Natural killer cell (primary cell): ENCODE results near the gene ANKH. TPM values are rescaled to one million over a fixed set of nuclear protein-coding genes. Genes with fewer than 3 reads are reported as not detected.

Experiments used
- ATAC-seq, 3 donors: fragments of 150-1000 bp in 2 of 3; fragments of 200-7000 bp in 1 of 3; cut with Tn5 transposase; 1 replicate in 1 of 3; 2 replicates in 2 of 3; pipeline ENCODE4 v1.10.0; 2021; ENCODE audit warnings: mild to moderate bottlenecking in 2 of 3, moderate library complexity in 2 of 3
- DNase-seq, 2 donors: peaks; one replicate each; pipeline versions ENCODE4 v3.0.0 to v3.0.0-alpha.2; 2013 to 2021; ENCODE audit warnings: mixed read lengths in 1 of 2
- H3K27ac ChIP-seq: one replicate; pipeline ENCODE4 v1.5.1; 2013; ENCODE audit warnings: mild to moderate bottlenecking, low read length
- H3K27me3 ChIP-seq: one replicate; pipeline ENCODE4 v1.6.1; 2013; ENCODE audit warnings: low read length; ENCODE audit not compliant: control insufficient read depth, insufficient read depth
- H3K36me3 ChIP-seq: one replicate; pipeline ENCODE4 v1.6.1; 2013; ENCODE audit warnings: low read length; ENCODE audit not compliant: control insufficient read depth, insufficient read depth
- H3K4me1 ChIP-seq: one replicate; pipeline ENCODE4 v1.6.1; 2013; ENCODE audit warnings: low read length; ENCODE audit not compliant: control insufficient read depth, insufficient read depth
- H3K4me3 ChIP-seq: one replicate; pipeline ENCODE4 v1.5.1; 2013; ENCODE audit warnings: low read length
- H3K9me3 ChIP-seq: one replicate; pipeline ENCODE4 v1.6.1; 2013; ENCODE audit warnings: low read length; ENCODE audit not compliant: control insufficient read depth, insufficient read depth
- H3K27ac Mint-ChIP-seq, 2 donors: one replicate each; pipeline ENCODE4 v1.8.0; 2022; ENCODE audit warnings: mild to moderate bottlenecking in 2 of 2, mixed read lengths in 2 of 2, moderate library complexity in 1 of 2
- H3K27me3 Mint-ChIP-seq, 2 donors: one replicate each; pipeline ENCODE4 v1.8.0; 2022; ENCODE audit warnings: low read depth in 2 of 2, mixed read lengths in 2 of 2
- H3K36me3 Mint-ChIP-seq: one replicate; pipeline ENCODE4 v1.8.0; 2022; ENCODE audit warnings: mixed read lengths
- H3K4me1 Mint-ChIP-seq, 2 donors: one replicate each; pipeline ENCODE4 v1.8.0; 2022; ENCODE audit warnings: mixed read lengths in 2 of 2
- H3K4me3 Mint-ChIP-seq: one replicate; pipeline ENCODE4 v1.8.0; 2022; ENCODE audit warnings: mild to moderate bottlenecking, moderate library complexity, mixed read lengths
- H3K9me3 Mint-ChIP-seq, 2 donors: one replicate each; pipeline ENCODE4 v1.8.0; 2022; ENCODE audit warnings: mixed read lengths in 2 of 2
- CTCF ChIP-seq: fragments of 200-600 bp; IDR thresholded peaks from one replicate; pipeline ENCODE4 v1.8.0; 2022; ENCODE audit warnings: antibody characterized with exemption
- WGBS: methylation state at CpG from one replicate; pipeline ENCODE4 v1.1.7; 2013; ENCODE audit warnings: missing lambda C conversion rate; ENCODE audit not compliant: insufficient coverage; 5-methylcytosine and 5-hydroxymethylcytosine counted together
- intact Hi-C: fragments of 100-400 bp; cut with micrococcal nuclease; formaldehyde crosslinking; loops from one replicate; pipeline ENCODE4 v1.14.2; 2022
- total RNA-seq, 4 donors: library from RNA; stranded (reverse); fragments of 120-200 nt in 1 of 4; gene quantifications; one replicate each; pipeline versions ENCODE4 v1.2.3 to v1.2.4, GENCODE V29; 2013 to 2022

The ANKH gene
- total RNA-seq, 3 donors from 2014 or later (not counting 1 experiment from before 2014, with no cell fraction given), result 52.9 to 78.0 (median 63.8) TPM

- ATAC-seq, result no peak
- Histone ChIP-seq H3K4me3 (peak overlapping the region; percentile 35), H3K27me3 (no peaks in the 10 kb centered on the region), H3K4me1 (peaks cover 22% of the 10 kb centered on the region), H3K9me3 (no peaks in the 10 kb centered on the region), H3K27ac (peak overlapping the region; percentile 13), H3K36me3 (no peaks in the 10 kb centered on the region)
- Mint-ChIP-seq H3K4me1 (peaks cover 26 to 29% of the 10 kb centered on the region in 2 donors), H3K9me3 (no peaks in the 10 kb centered on the region), H3K36me3 (no peaks in the 10 kb centered on the region), H3K27ac (peak overlapping the region; percentile 82 to 94), H3K27me3 (no peaks in the 10 kb centered on the region), H3K4me3 (peak overlapping the region; percentile 97)
- intact Hi-C loops, result loop anchor here (2.0 to 5.0 kb wide), 2 partner anchors 122 to 203 kb away; no protein-coding TSS in a partner anchor
- no peak for TF ChIP-seq CTCF
- 5% methylated on average over 14 of the region's 21 CpGs for WGBS
- DNase-seq, result peak in 1 of 2 donors; percentile 84
These were observed 1.0 kb downstream of the ANKH start for GRCh38 chr5:14870337-14871213.

GRCh38 chr5:14869668-14870164 is 1.9 kb downstream of the ANKH start:
- 51% methylated on average over 8 of the region's 9 CpGs for WGBS
- DNase-seq (peak in 1 of 2 donors; percentile 26), ATAC-seq (no peak)
- H3K27me3 ChIP-seq, result no peaks in the 10 kb centered on the region
- Mint-ChIP-seq H3K4me3 (peak overlapping the region; percentile 97), H3K4me1 (peaks cover 26 to 29% of the 10 kb centered on the region in 2 donors), H3K36me3 (no peaks in the 10 kb centered on the region), H3K27ac (peak overlapping the region; percentile 82 to 94), H3K9me3 (no peaks in the 10 kb centered on the region), H3K27me3 (no peaks in the 10 kb centered on the region)
- H3K4me1 ChIP-seq, result peaks cover 22% of the 10 kb centered on the region
- peak overlapping the region; percentile 35 for H3K4me3 ChIP-seq
- H3K36me3 ChIP-seq, result no peaks in the 10 kb centered on the region
- H3K9me3 ChIP-seq, result no peaks in the 10 kb centered on the region
- intact Hi-C loops, result loop anchor here (2.0 to 5.0 kb wide), 2 partner anchors 123 to 202 kb away; no protein-coding TSS in a partner anchor
- no peak for TF ChIP-seq CTCF
- H3K27ac ChIP-seq, result peak overlapping the region; percentile 13

- H3K27ac Mint-ChIP-seq, result peak overlapping the region; percentile 82 to 94
- DNase-seq, result no peak
- no peaks in the 10 kb centered on the region for H3K9me3 Mint-ChIP-seq
- H3K27me3 ChIP-seq, result no peaks in the 10 kb centered on the region
- H3K4me1 ChIP-seq, result peaks cover 22% of the 10 kb centered on the region
- WGBS, result 100% methylated on average over 1 of the region's 2 CpGs
- H3K36me3 ChIP-seq, result no peaks in the 10 kb centered on the region
- H3K27me3 Mint-ChIP-seq, result no peaks in the 10 kb centered on the region
- H3K4me3 ChIP-seq, result no peak overlapping the region
- no peak for TF ChIP-seq CTCF
- ATAC-seq, result no peak
- no peak overlapping the region for H3K27ac ChIP-seq
- H3K36me3 Mint-ChIP-seq, result no peaks in the 10 kb centered on the region
- peaks cover 27 to 29% of the 10 kb centered on the region in 2 donors for H3K4me1 Mint-ChIP-seq
- intact Hi-C loops, result no loop called here
- H3K9me3 ChIP-seq, result no peaks in the 10 kb centered on the region
- H3K4me3 Mint-ChIP-seq, result peak overlapping the region; percentile 97
These were observed 2.3 kb downstream of the ANKH start for GRCh38 chr5:14869233-14869632.
